DMS79 treated with DMSO at 0.1 percent for 48 hours (cell line): ENCODE measurements around the gene ZSCAN26.
"Not testable (repeated sequence)": the region's sequence is repeated elsewhere in the genome, so short reads cannot be mapped to it uniquely, and the experiment has no call there.

Experiments
- DNase-seq: peaks from one replicate; lab custom pipeline; 2025; lab: John Stamatoyannopoulos, UW

The ZSCAN26 gene

GRCh38 chr6:28257042-28257441 lies 9.9 kb upstream of the ZSCAN26 start:
- DNase-seq = no peak

- no peak for DNase-seq
Observed at GRCh38 chr6:28258877-28259777, 7.8 kb upstream of the ZSCAN26 start, which contains the start of gene NKAPL. NKAPL (plus strand) TSS chr6:28259297; CDS start chr6:28259372, 75 bp downstream.

GRCh38 chr6:28263922-28264321 lies 3.0 kb upstream of the ZSCAN26 start:
- no peak for DNase-seq

- no peak for DNase-seq
Observed at GRCh38 chr6:28264834-28265401, 2.0 kb upstream of the ZSCAN26 start.

- no peak for DNase-seq
Observed at GRCh38 chr6:28266563-28266961, 381 bp upstream of the ZSCAN26 start.

- no peak for DNase-seq
Observed at GRCh38 chr6:28267695-28268059, 734 bp downstream of the ZSCAN26 start.

GRCh38 chr6:28269492-28269891 lies 2.5 kb downstream of the ZSCAN26 start:
- no peak for DNase-seq

- DNase-seq = no peak
Observed at GRCh38 chr6:28274888-28275287, 7.9 kb downstream of the ZSCAN26 start.

GRCh38 chr6:28277746-28278145 lies 10.8 kb downstream of the ZSCAN26 start:
- no peak for DNase-seq

- DNase-seq = no peak
Observed at GRCh38 chr6:28280595-28281287, 13.8 kb downstream of the ZSCAN26 start.

GRCh38 chr6:28281288-28282064 lies 14.5 kb downstream of the ZSCAN26 start, which contains the start of gene PGBD1:
PGBD1 (plus strand) TSS chr6:28281572; CDS start chr6:28283814, 2,242 bp downstream.
- DNase-seq = peak; percentile 75

- no peak for DNase-seq
Observed at GRCh38 chr6:28282926-28283325, 16.0 kb downstream of the ZSCAN26 start.

- DNase-seq = no peak
Observed at GRCh38 chr6:28291573-28291972, 24.6 kb downstream of the ZSCAN26 start.

- DNase-seq = no peak
Observed at GRCh38 chr6:28295326-28295725, 28.4 kb downstream of the ZSCAN26 start.

- no peak for DNase-seq
Observed at GRCh38 chr6:28296520-28297060, 29.6 kb downstream of the ZSCAN26 start.

GRCh38 chr6:28303570-28303969 lies 36.6 kb downstream of the ZSCAN26 start:
- DNase-seq = no peak

- not testable (repeated sequence) for DNase-seq
Observed at GRCh38 chr6:28306363-28306762, 39.4 kb downstream of the ZSCAN26 start.

- DNase-seq = no peak
Observed at GRCh38 chr6:28311139-28311823, 44.3 kb downstream of the ZSCAN26 start.

GRCh38 chr6:28312939-28313338 lies 46.0 kb downstream of the ZSCAN26 start:
- no peak for DNase-seq

GRCh38 chr6:28315628-28316027 lies 48.7 kb downstream of the ZSCAN26 start:
- no peak for DNase-seq

- not testable (repeated sequence) for DNase-seq
Observed at GRCh38 chr6:28317866-28318265, 50.9 kb downstream of the ZSCAN26 start.
